Stomach (tissue), 19 donors: ENCODE results near the gene CFAP77. TPM values are rescaled to one million over a fixed set of nuclear protein-coding genes. Genes with fewer than 3 reads are reported as not detected.

ENCODE experiments used
- DNase-seq, 2 donors: peaks; one replicate each; pipeline versions ENCODE4 v3.0.0 to v3.0.0-alpha.2; 2013 to 2019
- H3K27ac ChIP-seq, 5 donors: fragments of 200-600 bp in 4 of 5; sonication (generic) in 4 of 5; one replicate each; pipeline ENCODE4 v1.5.1; 2013 to 2019; ENCODE audit warnings: mild to moderate bottlenecking in 1 of 5, moderate library complexity in 1 of 5
- H3K27me3 ChIP-seq, 3 donors: fragments of 200-600 bp; sonication (generic); one replicate each; pipeline ENCODE4 v1.5.1; 2017 to 2019; ENCODE audit warnings: mixed run types in 1 of 3
- H3K36me3 ChIP-seq, 4 donors: fragments of 200-600 bp; sonication (generic); 1 replicate in 3 of 4; 2 replicates in 1 of 4; pipeline ENCODE4 v1.5.1; 2016 to 2019
- H3K4me1 ChIP-seq, 4 donors: fragments of 200-600 bp; sonication (generic); one replicate each; pipeline ENCODE4 v1.5.1; 2016 to 2019
- H3K4me3 ChIP-seq, 4 donors: fragments of 200-600 bp; sonication (generic) in 3 of 4; one replicate each; pipeline ENCODE4 v1.5.1; 2016 to 2019; ENCODE audit warnings: mild to moderate bottlenecking in 1 of 4
- H3K9me3 ChIP-seq, 4 donors: fragments of 200-600 bp; sonication (generic); one replicate each; pipeline ENCODE4 v1.5.1; 2016 to 2019
- CTCF ChIP-seq, 7 experiments: fragments of 450-650 bp in 4 of 7; fragments of 200-600 bp in 3 of 7; sonication (generic) in 3 of 7; IDR thresholded peaks; one replicate each; pipeline ENCODE4 v1.5.1; 2016 to 2019; ENCODE audit warnings: antibody characterized with exemption in 7 of 7, control low read depth in 2 of 7, mild to moderate bottlenecking in 1 of 7
- EP300 ChIP-seq: sonication (generic); formaldehyde crosslinking; IDR thresholded peaks from one replicate; pipeline ENCODE4 v1.6.1; 2017; ENCODE audit warnings: antibody characterized with exemption
- POLR2A ChIP-seq, 4 donors: fragments of 450-650 bp; IDR thresholded peaks; one replicate each; pipeline ENCODE4 v1.6.1; 2016; ENCODE audit warnings: antibody characterized with exemption in 4 of 4, control low read depth in 2 of 4, mild to moderate bottlenecking in 1 of 4, moderate library complexity in 1 of 4
- POLR2AphosphoS5 ChIP-seq, 3 donors: sonication (generic); formaldehyde crosslinking; IDR thresholded peaks; one replicate each; pipeline ENCODE4 v1.6.1; 2016; ENCODE audit warnings: antibody characterized with exemption in 3 of 3
- WGBS, 5 donors: extraction: QIAGEN DNeasy Blood & Tissue Kit in 3 of 5; methylation state at CpG; one replicate each; pipeline versions ENCODE4 v1.1.5 to v1.1.7; 2013 to 2018; 5-methylcytosine and 5-hydroxymethylcytosine counted together
- intact Hi-C: fragments of 100-400 bp; cut with DNase I; formaldehyde crosslinking; loops from one replicate; pipeline ENCODE4 v1.15.1; 2023; ENCODE audit warnings: low total_unique reads
- long read RNA-seq, 10 donors: transcript quantifications; one replicate each; lab custom pipeline, GENCODE V29; 2026
- polyA plus RNA-seq, 3 donors: library from polyadenylated mRNA; stranded (reverse); fragments of 200-250 nt; gene quantifications; one replicate each; pipeline ENCODE4 v1.2.3, GENCODE V29; 2013
- total RNA-seq, 5 donors: library from RNA; depleted of rRNA; stranded (reverse); fragments of >200 nt; gene quantifications; one replicate each; pipeline versions ENCODE4 v1.1.0 to v1.2.3, GENCODE V29; 2014 to 2016
- donor health status: healthy with polysubstance abuse.
- donor health status: Bipolar disorder and iron deficiency.
- donor health status: healthy.

Gene CFAP77
- total RNA-seq (not detected), polyA plus RNA-seq (not detected)
- long read RNA-seq, donor 1: 0 reads
- long read RNA-seq, donor 2: 0 reads
- long read RNA-seq, donor 3: 0 reads
- long read RNA-seq, donor 4: 0 reads
- long read RNA-seq, donor 5: 0 reads
- long read RNA-seq, donor 6: 0 reads
- long read RNA-seq, donor 7: 0 reads
- long read RNA-seq, donor 8: 0 reads
- long read RNA-seq, donor 9: 0 reads
- long read RNA-seq, donor 10: 0 reads

DNA sequence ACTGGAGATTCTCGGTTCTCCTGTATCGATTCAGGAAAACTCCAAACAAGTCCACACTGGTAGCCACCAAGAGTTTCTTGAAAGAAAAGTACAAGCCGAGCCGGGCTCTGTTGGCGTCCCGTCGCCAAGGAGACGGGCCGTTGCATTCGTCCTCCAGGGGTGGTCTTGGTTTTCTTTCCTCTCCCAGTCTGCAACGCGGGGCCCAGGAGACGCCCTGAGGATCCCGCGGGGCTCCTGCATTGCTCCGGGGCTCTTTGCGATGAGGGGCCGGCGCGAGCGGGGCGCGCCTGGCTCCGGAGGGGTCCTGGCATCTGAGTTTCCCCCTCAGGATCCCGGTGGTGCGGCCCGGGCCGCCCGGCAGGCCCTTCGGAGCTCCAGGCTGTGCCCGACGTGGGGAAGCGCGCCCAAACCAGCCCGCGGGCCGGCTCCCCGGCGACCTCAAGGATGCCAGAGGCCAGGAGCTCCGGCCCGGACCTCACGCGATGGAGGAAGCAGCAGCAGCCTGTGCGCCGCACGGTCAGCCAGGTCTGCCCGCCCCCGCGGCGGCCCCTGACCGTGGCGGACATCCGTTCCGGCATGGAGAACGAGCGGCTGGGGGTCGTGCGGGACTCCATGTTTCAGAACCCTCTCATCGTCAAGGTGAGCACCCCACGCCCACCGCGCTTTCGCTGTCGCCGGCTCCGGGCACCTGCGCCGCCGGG lies at the start of gene CFAP77:
Gene CFAP77 (plus strand): TSS at position 384 of the 701 bp plus-strand sequence. CDS start 61 bp downstream, at position 445.
- H3K4me3 ChIP-seq: peak within 1 kb of the TSS; percentile 46 to 66 (median 56)
- intact Hi-C loops: no loop called here
- H3K36me3 ChIP-seq: no peaks in the 10 kb centered on the region
- H3K27ac ChIP-seq: no peak within 1 kb of the TSS
- no peaks in the 10 kb centered on the region for H3K9me3 ChIP-seq
- WGBS, 5 donors: 0 to 3% (median 2%) methylated on average over 34 to 69 of the region's 69 CpGs
- H3K27me3 ChIP-seq: peaks cover 0 to 60% (median 45%) of the 10 kb centered on the region in 3 donors
- TF ChIP-seq POLR2A (IDR thresholded peaks at IDR 0.05) (no peak), POLR2AphosphoS5 (IDR thresholded peaks at IDR 0.05) (no peak), EP300 (no peak), CTCF (IDR thresholded peaks at IDR 0.05) (no peak)
- peaks cover 26 to 47% (median 43%) of the 10 kb centered on the region in 4 donors for H3K4me1 ChIP-seq
- peak; percentile 42 to 71 for DNase-seq

- Histone ChIP-seq H3K4me3 (no peak overlapping the region), H3K27ac (no peak overlapping the region), H3K4me1 (no peaks in the 10 kb centered on the region), H3K36me3 (no peaks in the 10 kb centered on the region), H3K9me3 (no peaks in the 10 kb centered on the region), H3K27me3 (no peaks in the 10 kb centered on the region)
- DNase-seq: no peak
- 82 to 87% (median 86%) methylated on average over 9 of the region's 9 CpGs for WGBS, 5 donors
- TF ChIP-seq CTCF (IDR thresholded peaks at IDR 0.05) (no peak), POLR2AphosphoS5 (IDR thresholded peaks at IDR 0.05) (no peak), POLR2A (IDR thresholded peaks at IDR 0.05) (no peak), EP300 (no peak)
- intact Hi-C loops: no loop called here
These were observed 45.9 kb upstream of the CFAP77 start for GRCh38 chr9:132364068-132364467.

DNA sequence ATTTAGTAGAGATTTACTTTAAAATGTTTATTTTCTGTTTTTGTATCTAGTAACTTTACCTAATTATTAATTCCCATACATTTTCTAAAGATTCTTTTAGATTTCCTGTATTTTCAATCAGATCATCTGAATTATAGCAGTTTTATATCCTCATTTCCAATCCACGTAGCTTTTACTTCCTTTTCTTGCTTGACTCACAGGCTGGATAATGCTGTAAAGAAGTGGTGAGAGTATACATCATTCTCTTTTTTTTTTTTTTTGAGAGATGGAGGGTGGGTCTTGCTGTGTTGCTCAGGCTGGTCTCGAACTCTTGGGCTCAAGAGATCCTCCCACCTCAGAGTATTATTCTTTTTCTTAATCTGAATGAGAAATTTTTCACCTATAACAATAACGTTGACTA lies 44.0 kb upstream of the CFAP77 start:
- Histone ChIP-seq H3K36me3 (no peaks in the 10 kb centered on the region), H3K4me3 (no peak overlapping the region), H3K27ac (no peak overlapping the region), H3K27me3 (no peaks in the 10 kb centered on the region), H3K4me1 (no peaks in the 10 kb centered on the region), H3K9me3 (no peaks in the 10 kb centered on the region)
- TF ChIP-seq POLR2A (IDR thresholded peaks at IDR 0.05) (no peak), POLR2AphosphoS5 (IDR thresholded peaks at IDR 0.05) (no peak), CTCF (IDR thresholded peaks at IDR 0.05) (no peak), EP300 (no peak)
- intact Hi-C loops: no loop called here
- DNase-seq: no peak
- WGBS, 5 donors: 50 to 76% (median 65%) methylated on average over 3 of the region's 3 CpGs

- Histone ChIP-seq H3K9me3 (no peaks in the 10 kb centered on the region), H3K27me3 (no peaks in the 10 kb centered on the region), H3K4me3 (no peak overlapping the region), H3K27ac (no peak overlapping the region), H3K36me3 (no peaks in the 10 kb centered on the region), H3K4me1 (no peaks in the 10 kb centered on the region)
- WGBS, 5 donors: 87 to 93% (median 91%) methylated on average over 4 of the region's 4 CpGs
- no peak for DNase-seq
- intact Hi-C loops: no loop called here
- TF ChIP-seq EP300: no peak
- no peak for TF ChIP-seq CTCF (IDR thresholded peaks at IDR 0.05)
- TF ChIP-seq POLR2A (IDR thresholded peaks at IDR 0.05): no peak
These were observed 43.5 kb upstream of the CFAP77 start for GRCh38 chr9:132366481-132366880.
